Progenitor cell of endocrine pancreas (in vitro differentiated cells): Measurements from ENCODE around the gene KCNK5. TPM values are rescaled to one million over a fixed set of nuclear protein-coding genes. Genes with fewer than 3 reads are reported as not detected.
A peak's percentile ranks its signal among the peaks of the same experiment; 100 is the strongest.

Experiments
- DNase-seq: peaks from one replicate; pipeline ENCODE4 v3.0.0; 2021; ENCODE audit warnings: low spot score; ENCODE audit not compliant: unreplicated experiment
- H3K27ac Mint-ChIP-seq: 2 replicates; pipeline ENCODE4 v1.8.0; 2021; ENCODE audit warnings: mild to moderate bottlenecking, moderate library complexity, mixed read lengths
- H3K27me3 Mint-ChIP-seq: 2 replicates; pipeline ENCODE4 v1.8.0; 2021; ENCODE audit warnings: mixed read lengths
- H3K36me3 Mint-ChIP-seq: 2 replicates; pipeline ENCODE4 v1.8.0; 2022; ENCODE audit warnings: mixed read lengths; ENCODE audit not compliant: insufficient read depth
- H3K4me1 Mint-ChIP-seq: 2 replicates; pipeline ENCODE4 v1.8.0; 2021; ENCODE audit warnings: low read depth, mixed read lengths
- H3K4me3 Mint-ChIP-seq: 2 replicates; pipeline ENCODE4 v1.8.0; 2021; ENCODE audit warnings: low read depth, mild to moderate bottlenecking, moderate library complexity, mixed read lengths
- H3K9me3 Mint-ChIP-seq: 2 replicates; pipeline ENCODE4 v1.8.0; 2021; ENCODE audit warnings: low read depth, mixed read lengths
- CTCF ChIP-seq: fragments of 200-600 bp; sonication (generic); IDR thresholded peaks from one replicate; pipeline ENCODE4 v1.5.0; 2021; ENCODE audit warnings: antibody characterized with exemption, mild to moderate bottlenecking; ENCODE audit not compliant: unreplicated experiment
- total RNA-seq: library from RNA; stranded (reverse); gene quantifications from 2 replicates; pipeline ENCODE4 v1.2.1, GENCODE V29; 2021

The KCNK5 gene
- total RNA-seq, 1 donor from 2014 or later = 2.0 TPM

GRCh38 chr6:39231521-39232243 is 2.4 kb upstream of the KCNK5 start:
- Mint-ChIP-seq H3K9me3 (no peaks in the 10 kb centered on the region), H3K4me3 (no peak overlapping the region), H3K27ac (peak overlapping the region; percentile 77), H3K4me1 (peaks cover 11% of the 10 kb centered on the region), H3K27me3 (peaks cover 40% of the 10 kb centered on the region), H3K36me3 (no peaks in the 10 kb centered on the region)
- no peak for TF ChIP-seq CTCF
- no peak for DNase-seq

- TF ChIP-seq CTCF = no peak
- Mint-ChIP-seq H3K4me1 (peaks cover 11% of the 10 kb centered on the region), H3K9me3 (no peaks in the 10 kb centered on the region), H3K27me3 (peaks cover 50% of the 10 kb centered on the region), H3K36me3 (no peaks in the 10 kb centered on the region), H3K27ac (no peak overlapping the region), H3K4me3 (no peak overlapping the region)
- DNase-seq = no peak
These were observed 1.4 kb upstream of the KCNK5 start for GRCh38 chr6:39230654-39231035.

GRCh38 chr6:39228111-39228971 is 934 bp downstream of the KCNK5 start:
- no peak for DNase-seq
- peak overlapping the region; percentile 69 for H3K4me3 Mint-ChIP-seq
- H3K27me3 Mint-ChIP-seq = peaks cover 64% of the 10 kb centered on the region
- TF ChIP-seq CTCF = no peak
- no peaks in the 10 kb centered on the region for H3K36me3 Mint-ChIP-seq
- H3K27ac Mint-ChIP-seq = peak overlapping the region; percentile 49
- H3K9me3 Mint-ChIP-seq = no peaks in the 10 kb centered on the region
- H3K4me1 Mint-ChIP-seq = peaks cover 16% of the 10 kb centered on the region

GRCh38 chr6:39227476-39227875 is 1.8 kb downstream of the KCNK5 start:
- DNase-seq = no peak
- peak overlapping the region; percentile 5 for H3K4me3 Mint-ChIP-seq
- H3K4me1 Mint-ChIP-seq = peaks cover 16% of the 10 kb centered on the region
- H3K9me3 Mint-ChIP-seq = no peaks in the 10 kb centered on the region
- peaks cover 69% of the 10 kb centered on the region for H3K27me3 Mint-ChIP-seq
- no peak overlapping the region for H3K27ac Mint-ChIP-seq
- TF ChIP-seq CTCF = no peak
- no peaks in the 10 kb centered on the region for H3K36me3 Mint-ChIP-seq

GRCh38 chr6:39226639-39227329 is 2.5 kb downstream of the KCNK5 start:
- Mint-ChIP-seq H3K4me3 (no peak overlapping the region), H3K27me3 (peaks cover 72% of the 10 kb centered on the region), H3K9me3 (no peaks in the 10 kb centered on the region), H3K27ac (no peak overlapping the region), H3K4me1 (peaks cover 15% of the 10 kb centered on the region), H3K36me3 (peaks cover 1% of the 10 kb centered on the region)
- no peak for DNase-seq
- TF ChIP-seq CTCF = no peak
